Parathyroid adenoma (tissue), 2 donors: ENCODE results near the gene TEX10.

Source experiments
- H2AFZ ChIP-seq: fragments of 300-600 bp; sonication (generic); one replicate; pipeline ENCODE4 v1.7.0; 2017; ENCODE audit warnings: antibody characterized with exemption, mild to moderate bottlenecking
- H3K27ac ChIP-seq: fragments of 300-600 bp; sonication (generic); one replicate; pipeline ENCODE4 v1.7.0; 2017
- H3K27me3 ChIP-seq: fragments of 300-600 bp; sonication (generic); one replicate; pipeline ENCODE4 v1.7.0; 2017; ENCODE audit warnings: low read length; ENCODE audit not compliant: control insufficient read depth, insufficient read depth
- H3K36me3 ChIP-seq: fragments of 300-600 bp; sonication (generic); one replicate; pipeline ENCODE4 v1.7.0; 2017; ENCODE audit warnings: low read length; ENCODE audit not compliant: control insufficient read depth, insufficient read depth
- H3K4me1 ChIP-seq: fragments of 300-600 bp; sonication (generic); one replicate; pipeline ENCODE4 v1.7.0; 2017; ENCODE audit warnings: control low read depth
- H3K4me2 ChIP-seq: fragments of 300-600 bp; sonication (generic); one replicate; pipeline ENCODE4 v1.7.0; 2017; ENCODE audit warnings: low read length
- H3K4me3 ChIP-seq: fragments of 300-600 bp; sonication (generic); one replicate; pipeline ENCODE4 v1.7.0; 2017; ENCODE audit warnings: low read depth, low read length
- H3K79me2 ChIP-seq: fragments of 300-600 bp; sonication (generic); one replicate; pipeline ENCODE4 v1.7.0; 2017; ENCODE audit warnings: control low read depth
- H3K9ac ChIP-seq: fragments of 300-600 bp; sonication (generic); one replicate; pipeline ENCODE4 v1.7.0; 2017; ENCODE audit warnings: mild to moderate bottlenecking
- H3K9me3 ChIP-seq: fragments of 300-600 bp; sonication (generic); one replicate; pipeline ENCODE4 v1.7.0; 2017; ENCODE audit warnings: low read length; ENCODE audit not compliant: control insufficient read depth
- CTCF ChIP-seq: fragments of 300-600 bp; sonication (generic); IDR thresholded peaks from one replicate; pipeline ENCODE4 v1.7.0; 2017; ENCODE audit warnings: antibody characterized with exemption, mild to moderate bottlenecking
- donor health status: primary hyperparathyroidism.

The TEX10 gene

DNA sequence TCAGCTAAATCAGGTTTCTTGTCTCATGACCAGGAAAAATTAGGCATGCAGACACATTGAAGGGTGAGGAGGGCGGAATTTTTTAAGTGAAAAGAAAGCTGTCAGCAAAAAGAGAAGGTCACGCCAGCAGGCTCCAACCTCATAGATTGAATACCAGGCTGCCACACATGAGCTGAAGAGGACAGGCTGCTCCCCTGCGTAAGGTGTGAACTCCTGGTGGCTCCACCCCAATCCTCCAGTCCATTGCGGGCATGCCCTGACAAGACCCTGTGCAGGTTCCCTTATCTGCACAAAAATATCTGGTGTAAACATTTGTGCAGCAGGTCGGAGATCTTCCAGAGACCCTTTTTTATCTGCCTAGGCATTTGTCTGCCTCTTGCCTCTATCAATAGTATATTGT, 22.9 kb upstream of the TEX10 start:
- no peaks in the 10 kb centered on the region for H3K9me3 ChIP-seq
- no peak for TF ChIP-seq CTCF
- no peaks in the 10 kb centered on the region for H3K79me2 ChIP-seq
- no peak overlapping the region for H2AFZ ChIP-seq
- H3K27me3 ChIP-seq, result no peaks in the 10 kb centered on the region
- H3K27ac ChIP-seq, result no peak overlapping the region
- H3K4me3 ChIP-seq, result no peak overlapping the region
- no peak overlapping the region for H3K9ac ChIP-seq
- H3K4me1 ChIP-seq, result no peaks in the 10 kb centered on the region
- H3K4me2 ChIP-seq, result no peak overlapping the region
- no peaks in the 10 kb centered on the region for H3K36me3 ChIP-seq

- H3K9me3 ChIP-seq, result no peaks in the 10 kb centered on the region
- no peak overlapping the region for H3K4me3 ChIP-seq
- H3K4me2 ChIP-seq, result no peak overlapping the region
- H3K27me3 ChIP-seq, result no peaks in the 10 kb centered on the region
- H3K9ac ChIP-seq, result no peak overlapping the region
- H3K79me2 ChIP-seq, result no peaks in the 10 kb centered on the region
- TF ChIP-seq CTCF, result no peak
- H2AFZ ChIP-seq, result no peak overlapping the region
- no peaks in the 10 kb centered on the region for H3K36me3 ChIP-seq
- H3K27ac ChIP-seq, result no peak overlapping the region
- no peaks in the 10 kb centered on the region for H3K4me1 ChIP-seq
Observed at GRCh38 chr9:100372648-100373047, 19.9 kb upstream of the TEX10 start.

GRCh38 chr9:100370064-100370723, 17.5 kb upstream of the TEX10 start:
- H2AFZ ChIP-seq, result no peak overlapping the region
- H3K9ac ChIP-seq, result no peak overlapping the region
- no peaks in the 10 kb centered on the region for H3K9me3 ChIP-seq
- H3K36me3 ChIP-seq, result no peaks in the 10 kb centered on the region
- no peak overlapping the region for H3K27ac ChIP-seq
- no peak overlapping the region for H3K4me2 ChIP-seq
- H3K4me3 ChIP-seq, result no peak overlapping the region
- H3K27me3 ChIP-seq, result no peaks in the 10 kb centered on the region
- no peak for TF ChIP-seq CTCF
- H3K4me1 ChIP-seq, result no peaks in the 10 kb centered on the region
- no peaks in the 10 kb centered on the region for H3K79me2 ChIP-seq

DNA sequence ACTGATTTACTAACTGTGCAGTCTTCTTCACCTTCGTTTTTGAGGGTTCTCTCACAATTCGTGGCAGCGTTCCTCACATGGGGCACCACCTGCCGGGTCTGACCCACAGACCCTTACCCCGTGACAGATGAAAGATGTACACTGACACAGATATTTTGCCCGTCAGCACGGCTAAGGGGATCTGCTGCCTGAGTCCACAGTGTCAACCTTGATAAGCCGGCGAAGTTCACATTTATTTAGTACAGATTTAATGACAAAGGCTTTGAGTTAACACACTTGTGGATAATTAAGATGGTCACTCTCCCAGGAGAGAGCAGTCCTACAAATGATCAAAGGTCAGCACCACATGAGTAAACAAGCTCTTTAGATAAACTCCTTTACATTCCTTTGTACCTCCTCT, 15.9 kb upstream of the TEX10 start:
- no peaks in the 10 kb centered on the region for H3K9me3 ChIP-seq
- no peak overlapping the region for H2AFZ ChIP-seq
- H3K27me3 ChIP-seq, result no peaks in the 10 kb centered on the region
- no peaks in the 10 kb centered on the region for H3K36me3 ChIP-seq
- H3K4me3 ChIP-seq, result no peak overlapping the region
- H3K27ac ChIP-seq, result no peak overlapping the region
- no peak for TF ChIP-seq CTCF
- no peak overlapping the region for H3K4me2 ChIP-seq
- no peaks in the 10 kb centered on the region for H3K4me1 ChIP-seq
- no peaks in the 10 kb centered on the region for H3K79me2 ChIP-seq
- H3K9ac ChIP-seq, result no peak overlapping the region

- H3K27ac ChIP-seq, result no peak overlapping the region
- no peaks in the 10 kb centered on the region for H3K36me3 ChIP-seq
- H3K4me3 ChIP-seq, result no peak overlapping the region
- no peak overlapping the region for H3K9ac ChIP-seq
- TF ChIP-seq CTCF, result no peak
- no peaks in the 10 kb centered on the region for H3K79me2 ChIP-seq
- no peaks in the 10 kb centered on the region for H3K27me3 ChIP-seq
- no peaks in the 10 kb centered on the region for H3K4me1 ChIP-seq
- H3K9me3 ChIP-seq, result no peaks in the 10 kb centered on the region
- H3K4me2 ChIP-seq, result no peak overlapping the region
- no peak overlapping the region for H2AFZ ChIP-seq
Observed at GRCh38 chr9:100366121-100366520, 13.4 kb upstream of the TEX10 start.
